ENCODE data around the gene KCNMA1. TPM values are rescaled to one million over a fixed set of nuclear protein-coding genes. Genes with fewer than 3 reads are reported as not detected.

KCNMA1 gene
- total RNA-seq, 3 donors from 2014 or later, result 0.10 to 0.60 (median 0.18) TPM

DNA sequence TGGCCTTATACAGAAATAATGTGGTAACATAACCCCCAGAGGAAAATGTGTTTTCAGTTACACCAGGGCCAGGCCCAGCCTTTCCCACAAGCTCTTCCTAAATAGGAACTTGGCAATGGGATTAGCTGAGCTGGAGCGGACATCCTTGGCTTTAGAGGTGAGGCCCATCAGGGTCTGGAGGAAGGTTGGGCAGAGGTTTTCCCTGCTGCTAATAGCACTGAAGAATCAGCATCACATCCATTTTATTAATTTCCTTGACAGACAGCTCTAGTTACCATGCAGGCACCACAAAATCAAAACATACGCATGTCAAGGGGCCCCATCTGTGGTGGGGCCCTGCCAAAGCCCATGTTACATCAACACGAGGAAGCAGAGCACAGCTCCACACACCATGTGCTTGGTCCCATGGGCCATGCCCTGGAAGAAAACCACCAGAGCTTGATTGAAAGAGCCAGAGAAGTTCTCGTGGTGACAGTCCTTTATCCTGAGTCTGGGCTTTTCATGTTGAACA, 566.6 kb downstream of the KCNMA1 start:
- Mint-ChIP-seq H3K9me3 (no peaks in the 10 kb centered on the region), H3K4me3 (no peak overlapping the region), H3K36me3 (ENCODE audit: insufficient read depth) (no peaks in the 10 kb centered on the region), H3K27me3 (ENCODE audit: low read depth) (no peaks in the 10 kb centered on the region), H3K4me1 (ENCODE audit: low read depth) (no peaks in the 10 kb centered on the region)
- no peak for DNase-seq
- ATAC-seq, result no peak

DNA sequence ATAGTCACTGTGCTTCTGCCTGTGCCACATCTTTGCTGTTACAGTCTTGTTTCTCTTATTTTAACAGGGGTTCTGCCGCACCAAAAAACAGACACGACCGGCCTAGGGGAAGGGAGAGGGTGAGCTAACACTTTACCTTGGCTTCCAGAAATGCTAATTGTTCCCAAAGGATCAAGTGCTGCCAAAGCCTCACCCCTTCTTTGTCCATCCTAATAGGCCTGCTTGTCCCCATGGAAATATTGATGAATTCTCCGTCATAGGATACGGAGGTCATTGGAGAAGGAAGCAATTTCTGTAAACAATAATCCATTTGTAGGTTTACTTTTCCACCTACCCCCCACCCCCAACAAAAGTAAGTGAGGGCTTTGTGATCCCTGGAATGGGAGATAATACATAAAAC, 567.3 kb downstream of the KCNMA1 start:
- Mint-ChIP-seq H3K4me1 (ENCODE audit: low read depth) (no peaks in the 10 kb centered on the region), H3K36me3 (ENCODE audit: insufficient read depth) (no peaks in the 10 kb centered on the region), H3K27me3 (ENCODE audit: low read depth) (no peaks in the 10 kb centered on the region), H3K4me3 (no peak overlapping the region), H3K9me3 (no peaks in the 10 kb centered on the region)
- DNase-seq, result no peak
- no peak for ATAC-seq

DNA sequence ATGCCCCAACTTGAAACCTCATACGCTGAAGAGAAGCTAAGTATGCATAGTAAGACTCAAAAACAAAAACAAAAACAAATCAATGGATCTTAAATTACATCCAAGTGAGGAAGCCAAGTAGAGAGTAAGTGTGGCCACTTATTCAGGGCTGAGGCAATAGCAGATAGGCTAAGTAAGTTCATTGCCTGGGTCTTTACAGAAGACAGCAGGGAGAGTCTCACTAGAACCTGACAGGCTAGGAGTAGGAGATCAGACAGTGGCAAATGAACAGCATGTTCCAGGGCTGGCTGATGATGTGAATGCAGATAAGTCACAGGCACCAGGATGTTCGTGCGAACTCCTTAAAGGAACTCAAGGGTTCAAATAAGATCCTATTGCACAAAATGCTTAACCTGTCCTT, 568.6 kb downstream of the KCNMA1 start:
- H3K4me1 Mint-ChIP-seq (ENCODE audit: low read depth), result no peaks in the 10 kb centered on the region
- H3K27me3 Mint-ChIP-seq (ENCODE audit: low read depth), result no peaks in the 10 kb centered on the region
- no peak overlapping the region for H3K4me3 Mint-ChIP-seq
- no peaks in the 10 kb centered on the region for H3K36me3 Mint-ChIP-seq (ENCODE audit: insufficient read depth)
- ATAC-seq (no peak), DNase-seq (no peak)
- H3K9me3 Mint-ChIP-seq, result no peaks in the 10 kb centered on the region

DNA sequence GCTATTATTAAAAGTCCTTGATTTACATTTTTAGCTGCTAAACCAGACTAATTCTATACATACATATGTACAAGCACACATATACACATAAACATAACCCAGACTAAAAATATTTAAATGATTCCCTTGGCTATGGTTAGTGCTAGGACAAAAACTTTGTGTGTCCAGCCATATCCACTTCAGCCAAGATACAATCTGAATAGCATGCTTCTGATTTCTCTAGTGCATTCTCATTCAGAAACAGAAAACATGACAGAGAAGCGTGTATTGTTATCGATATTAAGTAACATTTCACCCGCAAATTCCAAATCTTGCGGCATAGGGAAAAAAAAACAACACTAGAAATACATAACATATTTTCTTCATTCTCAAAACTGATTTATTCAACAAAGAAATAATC, 569.3 kb downstream of the KCNMA1 start:
- no peak overlapping the region for H3K4me3 Mint-ChIP-seq
- H3K9me3 Mint-ChIP-seq, result no peaks in the 10 kb centered on the region
- H3K36me3 Mint-ChIP-seq (ENCODE audit: insufficient read depth), result no peaks in the 10 kb centered on the region
- no peak for DNase-seq
- no peaks in the 10 kb centered on the region for H3K27me3 Mint-ChIP-seq (ENCODE audit: low read depth)
- H3K4me1 Mint-ChIP-seq (ENCODE audit: low read depth), result no peaks in the 10 kb centered on the region
- ATAC-seq, result no peak

DNA sequence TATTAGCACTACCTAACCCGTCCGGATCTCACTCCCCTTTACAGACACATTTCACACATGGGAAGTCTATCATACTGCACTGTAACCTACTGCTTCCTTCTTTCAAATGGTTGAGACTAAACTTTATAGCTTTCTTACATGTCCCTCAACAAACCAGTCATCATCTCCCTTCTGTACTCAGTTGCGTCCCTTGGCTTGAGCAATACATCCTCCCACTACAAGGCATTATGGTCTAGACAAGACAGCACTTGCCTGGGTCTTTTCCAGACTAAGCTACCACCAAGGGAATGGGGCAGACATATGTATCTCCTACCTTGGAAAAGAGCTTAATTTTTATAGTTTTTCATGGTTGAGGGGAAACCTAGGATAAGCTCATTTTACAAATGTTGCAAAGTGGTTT, 575.2 kb downstream of the KCNMA1 start:
- Mint-ChIP-seq H3K4me3 (no peak overlapping the region), H3K9me3 (no peaks in the 10 kb centered on the region)

DNA sequence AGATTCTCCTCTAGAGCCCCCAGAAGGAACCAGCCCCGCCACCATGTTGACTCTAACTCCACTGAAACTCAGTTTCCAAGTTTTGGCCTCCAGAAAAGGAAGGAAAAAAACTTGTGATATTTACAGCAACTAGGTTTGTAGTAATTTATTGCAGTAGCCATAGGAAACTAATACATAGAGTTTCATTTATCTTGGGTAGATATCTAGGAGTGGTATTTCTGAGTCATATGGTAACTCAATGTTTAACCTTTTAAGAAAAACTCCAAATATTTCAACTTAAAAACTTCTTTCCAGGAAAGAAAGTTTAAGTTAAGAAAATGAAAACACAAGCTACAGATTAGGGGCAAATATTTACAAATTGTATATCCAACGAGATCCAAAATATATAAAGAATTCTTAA, 576.7 kb downstream of the KCNMA1 start:
- Mint-ChIP-seq H3K27me3 (ENCODE audit: low read depth) (no peaks in the 10 kb centered on the region), H3K4me1 (ENCODE audit: low read depth) (no peaks in the 10 kb centered on the region), H3K4me3 (no peak overlapping the region), H3K9me3 (no peaks in the 10 kb centered on the region), H3K36me3 (ENCODE audit: insufficient read depth) (no peaks in the 10 kb centered on the region)
- no peak for DNase-seq
- ATAC-seq, result no peak

More for the DNA sequence above, 575.2 kb downstream of the KCNMA1 start:
- no peaks in the 10 kb centered on the region for H3K27me3 Mint-ChIP-seq (ENCODE audit: low read depth)
- no peaks in the 10 kb centered on the region for H3K36me3 Mint-ChIP-seq (ENCODE audit: insufficient read depth)
- H3K4me1 Mint-ChIP-seq (ENCODE audit: low read depth), result no peaks in the 10 kb centered on the region
- ATAC-seq, result no peak
- DNase-seq, result no peak

DNA sequence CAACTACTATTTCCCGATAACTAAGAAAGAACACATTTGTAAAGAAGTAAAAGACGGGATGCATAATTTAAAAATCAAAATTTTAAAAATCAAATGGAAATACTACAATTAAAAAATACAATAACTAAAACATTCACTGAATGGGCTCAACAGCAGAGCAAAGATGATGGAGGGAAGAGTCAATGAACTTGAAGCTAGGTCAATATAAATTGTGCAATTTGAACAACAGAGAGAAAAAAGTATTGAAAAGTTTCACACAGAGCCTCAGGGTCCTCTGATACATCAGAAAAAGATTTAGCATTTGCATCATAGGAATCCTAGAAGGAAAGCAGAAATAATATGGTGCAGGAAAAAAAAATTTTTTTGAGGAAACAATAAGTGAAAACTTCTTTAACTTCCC, 581.0 kb downstream of the KCNMA1 start:
- Mint-ChIP-seq H3K27me3 (ENCODE audit: low read depth) (peaks cover 3% of the 10 kb centered on the region), H3K4me3 (no peak overlapping the region), H3K9me3 (no peaks in the 10 kb centered on the region), H3K4me1 (ENCODE audit: low read depth) (no peaks in the 10 kb centered on the region), H3K36me3 (ENCODE audit: insufficient read depth) (no peaks in the 10 kb centered on the region)
- ATAC-seq (no peak), DNase-seq (no peak)

DNA sequence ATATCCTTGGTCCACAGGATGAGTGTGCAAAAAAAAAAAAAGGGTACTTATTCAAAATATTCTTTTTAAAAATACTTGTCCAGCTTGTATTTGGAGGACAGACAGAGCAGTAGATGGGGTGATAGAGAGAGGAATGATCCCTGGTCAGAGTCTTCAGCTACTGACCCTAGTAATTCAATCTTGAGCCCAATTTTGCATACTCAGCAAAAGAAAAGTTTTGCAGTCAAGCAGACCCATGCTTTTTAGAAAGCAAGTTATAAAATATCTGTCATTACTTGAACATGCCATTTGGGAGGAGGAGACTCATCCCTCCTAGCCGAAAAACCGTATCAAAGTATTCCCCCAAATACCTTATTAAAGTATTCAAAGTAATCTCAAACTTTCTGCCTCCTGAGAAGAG, 585.0 kb downstream of the KCNMA1 start:
- H3K27me3 Mint-ChIP-seq (ENCODE audit: low read depth), result peaks cover 6% of the 10 kb centered on the region
- H3K9me3 Mint-ChIP-seq, result no peaks in the 10 kb centered on the region
- ATAC-seq (no peak), DNase-seq (no peak)
- no peak overlapping the region for H3K4me3 Mint-ChIP-seq
- H3K4me1 Mint-ChIP-seq (ENCODE audit: low read depth), result no peaks in the 10 kb centered on the region
- H3K36me3 Mint-ChIP-seq (ENCODE audit: insufficient read depth), result no peaks in the 10 kb centered on the region

DNA sequence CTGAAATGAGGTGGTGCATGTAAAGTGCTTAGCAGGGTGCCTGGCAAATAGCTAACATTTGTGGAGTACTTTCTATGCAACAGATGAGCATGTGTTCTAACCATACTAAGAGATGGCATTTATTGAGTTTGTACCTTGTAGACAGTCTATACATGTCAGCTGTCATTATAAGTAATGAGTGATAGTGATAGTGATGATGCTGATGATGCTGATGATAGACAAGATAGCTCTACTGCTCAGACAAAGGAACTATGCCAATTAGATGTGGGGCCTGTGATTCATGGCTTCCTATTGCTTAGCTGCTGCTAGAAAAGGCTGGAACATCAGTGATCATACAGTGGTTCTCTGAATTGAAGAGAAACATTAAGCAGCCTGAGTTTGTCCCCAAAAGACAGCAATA, 585.8 kb downstream of the KCNMA1 start:
- ATAC-seq, result peak in 1 of 2 donors; percentile 27
- no peaks in the 10 kb centered on the region for H3K9me3 Mint-ChIP-seq
- H3K4me1 Mint-ChIP-seq (ENCODE audit: low read depth), result no peaks in the 10 kb centered on the region
- no peak for DNase-seq
- no peak overlapping the region for H3K4me3 Mint-ChIP-seq
- H3K36me3 Mint-ChIP-seq (ENCODE audit: insufficient read depth), result no peaks in the 10 kb centered on the region
- H3K27me3 Mint-ChIP-seq (ENCODE audit: low read depth), result peaks cover 6% of the 10 kb centered on the region

DNA sequence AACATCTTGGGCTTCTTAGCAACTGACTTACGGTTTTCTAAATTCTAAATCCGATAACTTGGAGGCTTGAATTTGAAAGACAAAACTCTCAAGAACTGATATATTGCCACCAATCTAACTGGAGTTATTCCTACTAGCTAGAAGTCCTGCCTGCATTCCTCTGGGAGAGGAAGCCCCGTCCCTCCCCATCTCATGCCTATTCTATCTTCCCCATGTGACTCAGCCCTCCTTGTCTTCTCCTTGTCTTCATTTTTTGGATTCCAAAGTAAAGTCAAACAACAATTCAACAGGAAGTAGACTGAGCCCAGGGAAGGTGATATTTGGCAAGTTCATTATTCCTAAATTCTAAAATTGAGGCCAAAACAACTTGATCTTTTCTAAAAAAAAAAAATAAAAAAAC, 587.7 kb downstream of the KCNMA1 start:
- H3K27me3 Mint-ChIP-seq (ENCODE audit: low read depth), result peaks cover 6% of the 10 kb centered on the region
- no peak for DNase-seq
- ATAC-seq, result no peak
- H3K4me3 Mint-ChIP-seq, result no peak overlapping the region
- no peaks in the 10 kb centered on the region for H3K36me3 Mint-ChIP-seq (ENCODE audit: insufficient read depth)
- H3K9me3 Mint-ChIP-seq, result no peaks in the 10 kb centered on the region
- H3K4me1 Mint-ChIP-seq (ENCODE audit: low read depth), result no peaks in the 10 kb centered on the region

DNA sequence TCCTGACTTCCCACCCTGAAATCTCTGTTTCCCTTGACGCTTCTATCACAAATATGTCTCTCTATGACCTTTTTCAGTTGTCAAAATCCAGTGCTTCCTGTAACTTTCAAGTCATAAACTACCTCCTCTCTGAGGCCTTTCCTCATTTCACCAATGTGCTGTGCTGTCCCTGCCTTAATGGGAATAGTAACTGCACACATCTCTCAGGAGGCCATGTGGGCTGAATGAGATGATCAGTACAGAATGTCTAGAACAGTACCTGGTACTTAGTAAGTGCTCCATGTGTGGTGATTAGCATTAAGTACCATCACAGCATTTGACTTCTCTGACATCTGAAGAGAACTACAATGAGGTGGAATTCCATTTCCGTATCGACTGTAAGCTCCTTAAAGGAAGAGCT, 588.5 kb downstream of the KCNMA1 start:
- no peak for ATAC-seq
- no peaks in the 10 kb centered on the region for H3K36me3 Mint-ChIP-seq (ENCODE audit: insufficient read depth)
- H3K27me3 Mint-ChIP-seq (ENCODE audit: low read depth), result peaks cover 6% of the 10 kb centered on the region
- H3K4me1 Mint-ChIP-seq (ENCODE audit: low read depth), result no peaks in the 10 kb centered on the region
- no peak overlapping the region for H3K4me3 Mint-ChIP-seq
- no peaks in the 10 kb centered on the region for H3K9me3 Mint-ChIP-seq
- no peak for DNase-seq

DNA sequence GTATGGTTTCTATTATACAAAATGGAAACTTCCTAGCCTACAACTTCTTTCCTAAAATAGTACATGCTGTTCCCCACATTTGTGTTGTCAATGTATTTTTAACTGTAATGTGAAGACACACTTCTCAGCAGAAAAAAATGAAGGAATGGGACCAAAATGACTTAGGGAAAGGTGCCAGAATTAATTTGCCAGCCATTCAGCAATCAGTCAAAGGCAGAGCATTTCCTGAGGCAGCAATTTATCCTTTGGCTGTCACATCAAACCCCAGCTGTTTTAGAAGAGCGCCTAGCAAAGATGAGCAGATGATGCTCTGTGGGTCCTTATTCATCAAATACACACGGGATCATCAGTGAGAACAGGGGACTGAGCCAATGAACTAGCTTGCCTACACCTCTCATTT, 592.5 kb downstream of the KCNMA1 start:
- peaks cover 3% of the 10 kb centered on the region for H3K9me3 Mint-ChIP-seq
- DNase-seq (no peak), ATAC-seq (no peak)
- H3K36me3 Mint-ChIP-seq (ENCODE audit: insufficient read depth), result no peaks in the 10 kb centered on the region
- H3K27me3 Mint-ChIP-seq (ENCODE audit: low read depth), result peaks cover 3% of the 10 kb centered on the region
- H3K4me3 Mint-ChIP-seq, result no peak overlapping the region
- H3K4me1 Mint-ChIP-seq (ENCODE audit: low read depth), result peaks cover 9% of the 10 kb centered on the region

DNA sequence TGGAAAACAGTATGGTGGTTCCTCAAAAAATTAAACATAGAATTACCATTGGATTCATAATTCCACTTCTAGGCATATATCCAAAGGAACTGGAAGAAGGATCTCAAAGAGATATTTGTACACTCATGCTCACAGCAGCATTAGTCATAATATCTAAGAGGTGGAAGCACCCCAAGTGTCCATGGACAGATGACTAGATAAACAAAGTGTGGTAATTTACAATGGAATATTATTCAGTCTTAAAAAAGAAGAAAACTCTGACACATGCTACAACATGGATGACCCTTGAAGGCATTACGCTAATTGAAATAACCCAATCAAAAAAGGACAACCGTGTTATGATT, 594.2 kb downstream of the KCNMA1 start:
- DNase-seq, result no peak
- Mint-ChIP-seq H3K4me1 (ENCODE audit: low read depth) (peaks cover 9% of the 10 kb centered on the region), H3K9me3 (peaks cover 3% of the 10 kb centered on the region), H3K36me3 (ENCODE audit: insufficient read depth) (no peaks in the 10 kb centered on the region), H3K4me3 (no peak overlapping the region), H3K27me3 (ENCODE audit: low read depth) (no peaks in the 10 kb centered on the region)
- no peak for ATAC-seq

DNA sequence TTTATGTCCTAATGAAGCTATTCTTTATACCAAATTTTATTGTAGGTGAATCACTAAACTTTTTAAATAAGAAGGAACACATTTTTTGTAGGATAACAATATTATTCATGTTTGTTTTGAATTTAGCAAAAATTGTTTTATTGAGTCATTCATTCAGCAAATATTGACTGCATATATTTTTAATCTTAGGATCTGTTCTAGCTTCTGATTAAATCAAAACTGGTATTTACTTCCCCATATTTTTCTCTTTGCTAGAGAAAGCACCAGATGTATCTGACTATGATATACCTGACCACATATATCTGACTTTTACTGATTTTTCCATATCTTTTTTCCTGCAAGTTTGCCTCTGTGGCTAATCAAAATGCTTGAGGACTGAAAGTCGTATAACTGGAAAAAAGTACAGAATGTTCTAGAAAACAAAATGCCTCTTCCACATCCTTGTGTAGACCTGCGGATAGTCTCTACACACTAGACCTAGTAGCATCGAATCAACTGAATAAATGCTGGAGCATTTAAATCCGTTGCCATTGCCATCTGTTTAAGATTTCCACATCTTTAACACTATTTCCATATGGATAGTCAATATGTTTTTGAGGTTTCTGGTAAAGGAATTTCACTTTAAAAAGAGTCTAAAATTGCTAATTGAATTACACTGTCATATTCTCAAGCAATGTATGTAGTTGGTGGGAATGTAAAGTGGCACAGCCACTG, 594.7 kb downstream of the KCNMA1 start:
- no peaks in the 10 kb centered on the region for H3K36me3 Mint-ChIP-seq (ENCODE audit: insufficient read depth)
- no peak for ATAC-seq
- H3K9me3 Mint-ChIP-seq, result peaks cover 3% of the 10 kb centered on the region
- no peak overlapping the region for H3K4me3 Mint-ChIP-seq
- peaks cover 9% of the 10 kb centered on the region for H3K4me1 Mint-ChIP-seq (ENCODE audit: low read depth)
- H3K27me3 Mint-ChIP-seq (ENCODE audit: low read depth), result no peaks in the 10 kb centered on the region
- DNase-seq, result no peak

DNA sequence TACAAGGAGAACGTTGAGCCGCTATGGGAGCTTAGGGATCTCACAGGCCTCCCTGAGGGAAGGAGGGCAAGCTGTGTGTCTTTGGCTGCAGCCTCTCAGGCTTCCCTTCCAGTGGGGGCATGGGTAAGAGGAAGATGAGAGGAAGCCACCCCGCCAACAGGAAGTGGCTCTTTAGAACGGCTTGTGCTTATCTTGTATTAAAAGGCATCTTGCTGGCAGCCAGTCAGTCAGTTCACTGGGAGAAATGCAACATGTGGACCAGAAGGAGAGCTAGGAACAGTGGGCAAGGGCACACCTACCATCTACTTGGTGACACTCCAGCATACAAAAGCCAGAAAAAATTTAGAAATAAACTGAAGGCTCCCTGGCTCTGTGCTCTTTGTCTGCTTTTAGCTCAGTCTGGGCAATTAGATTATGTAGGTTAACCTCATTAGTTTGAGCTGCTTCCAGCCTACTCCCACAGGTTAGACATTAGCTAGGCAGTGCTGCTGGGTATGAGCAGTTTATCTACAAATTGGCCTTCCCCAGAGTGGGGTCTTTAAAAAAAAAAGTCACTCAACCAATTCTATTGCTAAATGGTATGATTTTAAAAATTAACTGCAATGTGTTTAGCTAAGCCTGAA, 595.9 kb downstream of the KCNMA1 start:
- no peak overlapping the region for H3K4me3 Mint-ChIP-seq
- ATAC-seq (peak; percentile 41 to 51), DNase-seq (peak; percentile 5)
- H3K36me3 Mint-ChIP-seq (ENCODE audit: insufficient read depth), result no peaks in the 10 kb centered on the region
- peaks cover 9% of the 10 kb centered on the region for H3K4me1 Mint-ChIP-seq (ENCODE audit: low read depth)
- H3K9me3 Mint-ChIP-seq, result peaks cover 3% of the 10 kb centered on the region
- H3K27me3 Mint-ChIP-seq (ENCODE audit: low read depth), result no peaks in the 10 kb centered on the region
